HEK293 (cell line): Measurements from ENCODE around the gene PYCR2.
"Not testable (repeated sequence)": the region's sequence is repeated elsewhere in the genome, so short reads cannot be mapped to it uniquely, and the experiment has no call there.

Experiments used
- CTCF ChIA-PET: fragments of 350-600 bp; formaldehyde crosslinking; extraction: SDS; loops from one replicate; lab custom pipeline; 2021; ENCODE audit warnings: antibody characterized with exemption; lab: Yijun Ruan, JAX
- POLR2A ChIA-PET: fragments of 300-600 bp; formaldehyde crosslinking; extraction: SDS; loops from one replicate; lab custom pipeline; 2020; ENCODE audit warnings: antibody characterized with exemption, inconsistent platforms; lab: Yijun Ruan, JAX
- H3K27ac ChIP-seq: fragments of 200-500 bp; sonication (Bioruptor generic); 2 replicates; pipeline ENCODE4 v1.5.1; 2014; ENCODE audit warnings: low read depth, low read length, control low read depth, inconsistent platforms; ENCODE audit errors: extremely low read depth
- H3K36me3 ChIP-seq, 2 experiments: fragments of 200-500 bp in 1 of 2; sonication (Bioruptor generic) in 1 of 2; 1 replicate in 1 of 2; 2 replicates in 1 of 2; pipeline ENCODE4 v1.5.1; 2014 to 2017; ENCODE audit warnings: inconsistent platforms in 2 of 2, low read length in 2 of 2; ENCODE audit not compliant: control insufficient read depth in 2 of 2, insufficient read depth in 1 of 2
- H3K4me1 ChIP-seq: fragments of 200-500 bp; sonication (Bioruptor generic); 2 replicates; pipeline ENCODE4 v1.5.1; 2014; ENCODE audit warnings: mild to moderate bottlenecking, low read length, inconsistent platforms; ENCODE audit not compliant: control insufficient read depth, insufficient read depth
- H3K4me3 ChIP-seq: 2 replicates; pipeline ENCODE4 v1.5.1; 2011; ENCODE audit warnings: low read depth, mild to moderate bottlenecking, control low read depth, low read length, moderate library complexity
- H3K9me3 ChIP-seq: fragments of 200-500 bp; sonication (Bioruptor generic); 2 replicates; pipeline ENCODE4 v1.5.1; 2014; ENCODE audit warnings: low read depth, low read length, inconsistent platforms; ENCODE audit not compliant: control insufficient read depth, insufficient read depth
- HOXA7 ChIP-seq: sonication (generic); formaldehyde crosslinking; IDR thresholded peaks from 2 replicates; pipeline ENCODE4 v1.8.1; 2022; ENCODE audit warnings: missing genetic modification reagents, borderline replicate concordance
- OSR2 ChIP-seq: fragments of 450-650 bp; formaldehyde crosslinking; IDR thresholded peaks from 2 replicates; pipeline ENCODE4 v1.5.1; 2016; ENCODE audit warnings: missing biosample characterization, missing genetic modification characterization
- YY2 ChIP-seq: fragments of 450-650 bp; formaldehyde crosslinking; IDR thresholded peaks from 2 replicates; pipeline ENCODE4 v1.5.1; 2016; ENCODE audit warnings: missing biosample characterization, missing genetic modification characterization
- ZBTB10 ChIP-seq: fragments of 450-650 bp; formaldehyde crosslinking; IDR thresholded peaks from 2 replicates; pipeline ENCODE4 v1.5.1; 2016; ENCODE audit warnings: missing biosample characterization, missing genetic modification characterization
- ZBTB21 ChIP-seq: fragments of 450-650 bp; formaldehyde crosslinking; IDR thresholded peaks from 2 replicates; pipeline ENCODE4 v1.5.1; 2017; ENCODE audit warnings: missing biosample characterization, missing genetic modification characterization
- ZFHX2 ChIP-seq: fragments of 450-650 bp; formaldehyde crosslinking; conservative IDR thresholded peaks from 2 replicates; pipeline ENCODE4 v1.5.1; 2016; ENCODE audit warnings: missing biosample characterization, missing genetic modification characterization
- ZFP3 ChIP-seq: fragments of 450-650 bp; formaldehyde crosslinking; IDR thresholded peaks from 2 replicates; pipeline ENCODE4 v1.5.1; 2016; ENCODE audit warnings: low read depth, missing biosample characterization, missing genetic modification characterization
- ZNF121 ChIP-seq: fragments of 450-650 bp; formaldehyde crosslinking; IDR thresholded peaks from 2 replicates; pipeline ENCODE4 v1.5.1; 2016; ENCODE audit warnings: missing biosample characterization, missing genetic modification characterization
- ZNF140 ChIP-seq: fragments of 450-650 bp; formaldehyde crosslinking; IDR thresholded peaks from 2 replicates; pipeline ENCODE4 v1.5.1; 2016; ENCODE audit warnings: missing biosample characterization, missing genetic modification characterization
- ZNF223 ChIP-seq: fragments of 450-650 bp; formaldehyde crosslinking; IDR thresholded peaks from 2 replicates; pipeline ENCODE4 v1.5.1; 2016; ENCODE audit warnings: missing biosample characterization, missing genetic modification characterization
- ZNF558 ChIP-seq: fragments of 450-650 bp; formaldehyde crosslinking; IDR thresholded peaks from 2 replicates; pipeline ENCODE4 v1.5.1; 2016; ENCODE audit warnings: missing biosample characterization, missing genetic modification characterization
- ZNF610 ChIP-seq: fragments of 450-650 bp; formaldehyde crosslinking; IDR thresholded peaks from 2 replicates; pipeline ENCODE4 v1.5.1; 2016; ENCODE audit warnings: missing biosample characterization, missing genetic modification characterization, borderline replicate concordance
- ZNF629 ChIP-seq: fragments of 450-650 bp; formaldehyde crosslinking; IDR thresholded peaks from 2 replicates; pipeline ENCODE4 v1.5.1; 2017; ENCODE audit warnings: missing biosample characterization, missing genetic modification characterization
- ZNF658 ChIP-seq: fragments of 450-650 bp; formaldehyde crosslinking; IDR thresholded peaks from 2 replicates; pipeline ENCODE4; 2016; ENCODE audit warnings: missing biosample characterization, missing genetic modification characterization
- ZNF792 ChIP-seq: fragments of 450-650 bp; formaldehyde crosslinking; IDR thresholded peaks from 2 replicates; pipeline ENCODE4 v1.5.1; 2016; ENCODE audit warnings: missing biosample characterization, missing genetic modification characterization
- TF ChIP-seq, protein P1 (sequence below): fragments of 450-650 bp; formaldehyde crosslinking; IDR thresholded peaks from 2 replicates; pipeline ENCODE4 v1.5.1; 2016; ENCODE audit warnings: missing biosample characterization, missing genetic modification characterization, low read depth

PYCR2 gene

GRCh38 chr1:225936086-225936485 lies 12.0 kb upstream of the PYCR2 start:
- ChIA-PET CTCF (interaction anchor here (0.5 to 0.8 kb wide), 5 partner anchors 38 to 476 kb away, joined by 3 to 6 read pairs (median 3); no protein-coding TSS in a partner anchor), POLR2A (interaction anchor here (6.0 kb wide), 1 partner anchor 12 kb away, joined by 32 read pairs; the partner anchor contains the start of gene PYCR2)
- H3K9me3 ChIP-seq: not testable (repeated sequence)

DNA sequence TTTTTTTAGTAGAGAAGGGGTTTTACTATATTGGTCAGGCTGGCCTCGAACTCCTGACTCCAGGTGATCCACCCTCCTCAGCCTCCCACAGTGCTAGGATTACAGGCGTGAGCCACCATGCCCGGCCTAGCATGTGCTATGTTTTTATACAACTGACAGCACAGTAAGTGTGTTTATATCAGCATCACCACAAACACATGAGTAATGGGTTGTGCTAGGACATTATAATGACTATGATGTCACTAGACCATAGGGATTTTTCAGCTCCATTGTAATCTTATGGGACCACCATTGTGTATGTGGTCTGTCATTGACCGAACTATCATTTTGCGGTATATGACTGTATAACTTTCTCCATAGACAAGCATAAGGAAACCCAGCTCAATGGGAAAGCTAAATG lies 10.7 kb upstream of the PYCR2 start:
- POLR2A ChIA-PET: interaction anchor here (6.0 kb wide), 1 partner anchor 11 kb away, joined by 32 read pairs; the partner anchor contains the start of gene PYCR2
- CTCF ChIA-PET: interaction anchor here (0.9 to 1.4 kb wide), 4 partner anchors 23 to 460 kb away, joined by 3 to 6 read pairs (median 4); no protein-coding TSS in a partner anchor
- Histone ChIP-seq H3K4me1 (no peaks in the 10 kb centered on the region), H3K27ac (no peak overlapping the region), H3K4me3 (no peak overlapping the region), H3K9me3 (no peaks in the 10 kb centered on the region)
- TF ChIP-seq HOXA7 (no peak), ZNF658 (tag by site-specific recombination) (no peak), ZNF629 (peak; percentile 78), ZNF558 (tag by site-specific recombination) (no peak), OSR2 (tag by site-specific recombination) (peak; percentile 12; the same call in 1 of the 2 replicates), ZNF140 (tag by site-specific recombination) (peak; percentile 82; the same call in 1 of the 2 replicates), ZFHX2 (tag by site-specific recombination) (0 out of 2 replicates have a peak, but pooled peaks have one; percentile 10), ZBTB10 (no peak), YY2 (tag by site-specific recombination) (0 out of 2 replicates have a peak, but pooled peaks have one; percentile 20)
- TF ChIP-seq, protein P1, sequence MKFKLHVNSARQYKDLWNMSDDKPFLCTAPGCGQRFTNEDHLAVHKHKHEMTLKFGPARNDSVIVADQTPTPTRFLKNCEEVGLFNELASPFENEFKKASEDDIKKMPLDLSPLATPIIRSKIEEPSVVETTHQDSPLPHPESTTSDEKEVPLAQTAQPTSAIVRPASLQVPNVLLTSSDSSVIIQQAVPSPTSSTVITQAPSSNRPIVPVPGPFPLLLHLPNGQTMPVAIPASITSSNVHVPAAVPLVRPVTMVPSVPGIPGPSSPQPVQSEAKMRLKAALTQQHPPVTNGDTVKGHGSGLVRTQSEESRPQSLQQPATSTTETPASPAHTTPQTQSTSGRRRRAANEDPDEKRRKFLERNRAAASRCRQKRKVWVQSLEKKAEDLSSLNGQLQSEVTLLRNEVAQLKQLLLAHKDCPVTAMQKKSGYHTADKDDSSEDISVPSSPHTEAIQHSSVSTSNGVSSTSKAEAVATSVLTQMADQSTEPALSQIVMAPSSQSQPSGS (tag by site-specific recombination): peak; percentile 89
- TF ChIP-seq, all 188 proteins: peak for 6
- H3K36me3 ChIP-seq: no peaks in the 10 kb centered on the region

More at GRCh38 chr1:225936086-225936485, 12.0 kb upstream of the PYCR2 start:
- H3K4me1 ChIP-seq, H3K27ac ChIP-seq, H3K4me3 ChIP-seq, H3K36me3 ChIP-seq: not testable (repeated sequence)
- TF ChIP-seq ZNF121 (tag by site-specific recombination): 0 out of 2 replicates have a peak, but pooled peaks have one; percentile 5

DNA sequence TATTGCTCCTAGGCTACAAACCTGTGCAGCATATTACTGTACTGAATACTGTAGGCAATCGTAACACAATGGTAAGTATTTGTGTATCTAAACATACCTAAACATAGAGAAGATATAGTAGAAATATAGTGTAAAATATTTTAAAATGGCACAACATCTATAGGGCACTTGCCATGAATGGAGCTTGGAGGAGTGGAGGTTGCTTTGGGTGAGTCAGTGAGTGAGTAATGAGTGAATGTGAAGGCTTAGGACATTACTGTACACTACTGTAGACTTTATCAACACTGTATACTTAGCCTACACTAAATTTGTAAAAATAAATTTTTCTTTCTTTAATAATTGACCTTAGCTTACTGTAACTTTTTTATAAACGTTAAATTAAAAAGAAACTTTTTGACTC lies 9.0 kb upstream of the PYCR2 start:
- POLR2A ChIA-PET: interaction anchor here (0.7 to 6.0 kb wide), 2 partner anchors 9 to 15 kb away, joined by 3 to 32 read pairs; partner anchors contain the start of gene PYCR2
- no peaks in the 10 kb centered on the region for H3K36me3 ChIP-seq
- H3K4me3 ChIP-seq: no peak overlapping the region
- no peak for TF ChIP-seq ZNF610
- TF ChIP-seq ZNF223 (tag by site-specific recombination): no peak
- no peak for TF ChIP-seq ZNF792 (tag by site-specific recombination)
- no peak for TF ChIP-seq ZBTB21 (tag by site-specific recombination)
- no peak for TF ChIP-seq ZFP3 (tag by site-specific recombination)
- no peak overlapping the region for H3K27ac ChIP-seq
- no peaks in the 10 kb centered on the region for H3K4me1 ChIP-seq
- CTCF ChIA-PET: interaction anchor here (0.6 to 0.7 kb wide), 2 partner anchors 43 to 86 kb away, joined by 3 read pairs; no protein-coding TSS in a partner anchor
- no peaks in the 10 kb centered on the region for H3K9me3 ChIP-seq
